Fibroblast of the aortic adventitia (primary cell): ENCODE data around the gene TXLNA. TPM values are rescaled to one million over a fixed set of nuclear protein-coding genes. Genes with fewer than 3 reads are reported as not detected.

ENCODE experiments used
- DNase-seq: peaks from one replicate; pipeline ENCODE4 v3.0.0-alpha.2; 2010; ENCODE audit warnings: low read depth
- H3K4me3 ChIP-seq: 2 replicates; pipeline ENCODE4 v1.5.1; 2011; ENCODE audit warnings: low read depth, mild to moderate bottlenecking, control low read depth, low read length, moderate library complexity
- CTCF ChIP-seq: IDR thresholded peaks from 2 replicates; pipeline ENCODE4 v1.5.1; 2011; ENCODE audit warnings: mild to moderate bottlenecking, low read length, control low read depth, inconsistent platforms; ENCODE audit not compliant: insufficient read depth
- total RNA-seq: library from RNA; depleted of rRNA; stranded (reverse); fragments of >200 nt; gene quantifications from 2 replicates; pipeline ENCODE4 v1.2.3, GENCODE V29; 2012; ENCODE audit warnings: low replicate concordance

TXLNA gene
- total RNA-seq, 1 donor: 98.0 TPM

- no peak for TF ChIP-seq CTCF
- DNase-seq: peak; percentile 41
- peak overlapping the region; percentile 35 for H3K4me3 ChIP-seq
These were observed 44.2 kb downstream of the TXLNA start for GRCh38 chr1:32223683-32224082.

- TF ChIP-seq CTCF: no peak
- no peak overlapping the region for H3K4me3 ChIP-seq
- DNase-seq: no peak
These were observed 44.8 kb downstream of the TXLNA start for GRCh38 chr1:32224285-32224684.

- DNase-seq: no peak
- no peak overlapping the region for H3K4me3 ChIP-seq
- TF ChIP-seq CTCF: no peak
These were observed 49.3 kb downstream of the TXLNA start for GRCh38 chr1:32228771-32229170.

- DNase-seq: no peak
- no peak overlapping the region for H3K4me3 ChIP-seq
- no peak for TF ChIP-seq CTCF
These were observed 52.5 kb downstream of the TXLNA start for GRCh38 chr1:32231843-32232432.

- DNase-seq: no peak
- no peak for TF ChIP-seq CTCF
- no peak overlapping the region for H3K4me3 ChIP-seq
These were observed 53.3 kb downstream of the TXLNA start for GRCh38 chr1:32232558-32233304.

GRCh38 chr1:32234792-32235191 is 55.3 kb downstream of the TXLNA start:
- DNase-seq: no peak
- no peak for TF ChIP-seq CTCF
- no peak overlapping the region for H3K4me3 ChIP-seq
